Suprapubic skin (tissue), 3 donors: ENCODE measurements around the gene KSR2.

Experiments used
- CTCF ChIP-seq, 2 donors: fragments of 200-600 bp in 1 of 2; fragments of 450-650 bp in 1 of 2; sonication (generic) in 1 of 2; IDR thresholded peaks; one replicate each; pipeline ENCODE4 v1.5.1; 2016 to 2019; ENCODE audit warnings: antibody characterized with exemption in 2 of 2, mild to moderate bottlenecking in 1 of 2, moderate library complexity in 1 of 2
- POLR2AphosphoS5 ChIP-seq, 3 donors: sonication (generic); formaldehyde crosslinking; IDR thresholded peaks; one replicate each; pipeline ENCODE4 v1.6.1; 2017; ENCODE audit warnings: antibody characterized with exemption in 3 of 3

GRCh38 chr12:117599849-117600248 lies 368.9 kb downstream of the KSR2 start:
- TF ChIP-seq CTCF (IDR thresholded peaks at IDR 0.05) (no peak), POLR2AphosphoS5 (IDR thresholded peaks at IDR 0.05) (no peak)
